T follicular helper cell (primary cell): ENCODE data around the gene PTPN7.
A peak's percentile ranks its signal among the peaks of the same experiment; 100 is the strongest.
"Not testable (repeated sequence)": the region's sequence is repeated elsewhere in the genome, so short reads cannot be mapped to it uniquely, and the experiment has no call there.

Experiments used
- DNase-seq: peaks from one replicate; pipeline ENCODE4 v3.0.0-alpha.2; 2020; ENCODE audit warnings: low read depth

Gene PTPN7

GRCh38 chr1:202189918-202190715 is 29.7 kb upstream of the PTPN7 start:
- no peak for DNase-seq

- DNase-seq = peak; percentile 65
Observed at GRCh38 chr1:202189001-202189790, 28.8 kb upstream of the PTPN7 start.

- DNase-seq = no peak
Observed at GRCh38 chr1:202187697-202188407, 27.4 kb upstream of the PTPN7 start.

GRCh38 chr1:202187041-202187671 is 26.8 kb upstream of the PTPN7 start:
- no peak for DNase-seq

- no peak for DNase-seq
Observed at GRCh38 chr1:202186327-202186726, 25.9 kb upstream of the PTPN7 start.

GRCh38 chr1:202184750-202185460 is 24.5 kb upstream of the PTPN7 start:
- DNase-seq = peak; percentile 45

- no peak for DNase-seq
Observed at GRCh38 chr1:202182040-202182877, 21.9 kb upstream of the PTPN7 start.

- DNase-seq = no peak
Observed at GRCh38 chr1:202181586-202181985, 21.2 kb upstream of the PTPN7 start.

GRCh38 chr1:202180751-202181139 is 20.3 kb upstream of the PTPN7 start:
- not testable (repeated sequence) for DNase-seq

- no peak for DNase-seq
Observed at GRCh38 chr1:202179828-202180750, 19.7 kb upstream of the PTPN7 start.

GRCh38 chr1:202176949-202177927 is 16.8 kb upstream of the PTPN7 start:
- DNase-seq = no peak

- no peak for DNase-seq
Observed at GRCh38 chr1:202173993-202174392, 13.6 kb upstream of the PTPN7 start.

- no peak for DNase-seq
Observed at GRCh38 chr1:202172015-202172355, 11.6 kb upstream of the PTPN7 start.

- DNase-seq = no peak
Observed at GRCh38 chr1:202171292-202172014, 11.1 kb upstream of the PTPN7 start.

GRCh38 chr1:202170726-202171125 is 10.3 kb upstream of the PTPN7 start:
- no peak for DNase-seq

GRCh38 chr1:202168861-202169260 is 8.5 kb upstream of the PTPN7 start:
- no peak for DNase-seq

- DNase-seq = no peak
Observed at GRCh38 chr1:202167708-202168415, 7.5 kb upstream of the PTPN7 start.
